HuH-7 (cell line): ENCODE data around the gene KRTAP5-1.
"Not testable (repeated sequence)": the region's sequence is repeated elsewhere in the genome, so short reads cannot be mapped to it uniquely, and the experiment has no call there.

ENCODE experiments used
- DNase-seq: peaks from one replicate; pipeline ENCODE4 v3.0.0; 2011; ENCODE audit warnings: low spot score

KRTAP5-1 gene

GRCh38 chr11:1601663-1602062 is 16.6 kb upstream of the KRTAP5-1 start:
- not testable (repeated sequence) for DNase-seq

- no peak for DNase-seq
Observed at GRCh38 chr11:1600626-1601025, 15.5 kb upstream of the KRTAP5-1 start.

- DNase-seq = no peak
Observed at GRCh38 chr11:1598816-1599215, 13.7 kb upstream of the KRTAP5-1 start.

- not testable (repeated sequence) for DNase-seq
Observed at GRCh38 chr11:1598406-1598805, 13.3 kb upstream of the KRTAP5-1 start.

- DNase-seq = no peak
Observed at GRCh38 chr11:1597994-1598380, 12.9 kb upstream of the KRTAP5-1 start, which contains the start of gene KRTAP5-2. TSS of gene KRTAP5-2 (minus strand) at chr11:1598294. CDS start at chr11:1598250, 44 bp downstream.

GRCh38 chr11:1597331-1597993 is 12.4 kb upstream of the KRTAP5-1 start:
- no peak for DNase-seq

- DNase-seq = not testable (repeated sequence)
Observed at GRCh38 chr11:1596576-1597121, 11.6 kb upstream of the KRTAP5-1 start.

GRCh38 chr11:1595994-1596575 is 11.0 kb upstream of the KRTAP5-1 start:
- DNase-seq = not testable (repeated sequence)

- DNase-seq = no peak
Observed at GRCh38 chr11:1592628-1593027, 7.5 kb upstream of the KRTAP5-1 start.

GRCh38 chr11:1589996-1590395 is 4.9 kb upstream of the KRTAP5-1 start:
- no peak for DNase-seq

- DNase-seq = not testable (repeated sequence)
Observed at GRCh38 chr11:1589191-1589963, 4.3 kb upstream of the KRTAP5-1 start.

- DNase-seq = no peak
Observed at GRCh38 chr11:1586699-1587098, 1.6 kb upstream of the KRTAP5-1 start.

- not testable (repeated sequence) for DNase-seq
Observed at GRCh38 chr11:1582909-1583308, 2.2 kb downstream of the KRTAP5-1 start.

GRCh38 chr11:1581976-1582375 is 3.1 kb downstream of the KRTAP5-1 start:
- no peak for DNase-seq

GRCh38 chr11:1576825-1577224 is 8.3 kb downstream of the KRTAP5-1 start:
- no peak for DNase-seq

GRCh38 chr11:1575756-1576155 is 9.3 kb downstream of the KRTAP5-1 start:
- not testable (repeated sequence) for DNase-seq

GRCh38 chr11:1574933-1575242 is 10.2 kb downstream of the KRTAP5-1 start:
- no peak for DNase-seq

GRCh38 chr11:1574238-1574932 is 10.7 kb downstream of the KRTAP5-1 start:
- DNase-seq = peak; percentile 73

- DNase-seq = no peak
Observed at GRCh38 chr11:1573903-1574237, 11.2 kb downstream of the KRTAP5-1 start.

GRCh38 chr11:1573077-1573902 is 11.8 kb downstream of the KRTAP5-1 start:
- DNase-seq = no peak
